Hepatocyte (in vitro differentiated cells): ENCODE measurements around the gene ZP2. TPM values are rescaled to one million over a fixed set of nuclear protein-coding genes. Genes with fewer than 3 reads are reported as not detected.

Experiments
- DNase-seq: peaks from one replicate; pipeline ENCODE4 v3.0.0-alpha.2; 2016; ENCODE audit warnings: low spot score
- H2AFZ ChIP-seq: fragments of 200-600 bp; sonication (generic); 2 replicates; pipeline ENCODE4 v1.6.0; 2016; ENCODE audit warnings: antibody characterized with exemption, mild to moderate bottlenecking
- H3K27ac ChIP-seq: fragments of 200-600 bp; sonication (generic); 2 replicates; pipeline ENCODE4 v1.5.1; 2016; ENCODE audit warnings: mild to moderate bottlenecking
- H3K27me3 ChIP-seq: fragments of 200-600 bp; sonication (generic); 2 replicates; pipeline ENCODE4 v1.6.1; 2016
- H3K36me3 ChIP-seq: fragments of 200-600 bp; sonication (generic); replicated peaks from 2 replicates; pipeline ENCODE4 v1.5.1; 2016; ENCODE audit warnings: low read depth; ENCODE audit not compliant: insufficient read depth
- H3K4me1 ChIP-seq: fragments of 200-600 bp; sonication (generic); 2 replicates; pipeline ENCODE4 v1.5.1; 2016; ENCODE audit warnings: mild to moderate bottlenecking, moderate library complexity; ENCODE audit not compliant: insufficient read depth
- H3K4me2 ChIP-seq: fragments of 200-600 bp; sonication (generic); 2 replicates; pipeline ENCODE4 v1.6.0; 2016
- H3K4me3 ChIP-seq: fragments of 200-600 bp; sonication (generic); 2 replicates; pipeline ENCODE4 v1.5.1; 2016; ENCODE audit warnings: mild to moderate bottlenecking
- H3K79me2 ChIP-seq: fragments of 200-600 bp; sonication (generic); 2 replicates; pipeline ENCODE4 v1.6.0; 2017; ENCODE audit warnings: mild to moderate bottlenecking
- H3K9me2 ChIP-seq: fragments of 200-600 bp; sonication (generic); replicated peaks from 2 replicates; pipeline ENCODE4 v1.6.0; 2017; ENCODE audit warnings: mild to moderate bottlenecking; ENCODE audit not compliant: insufficient read depth
- H3K9me3 ChIP-seq: fragments of 200-600 bp; sonication (generic); 2 replicates; pipeline ENCODE4 v1.5.1; 2016; ENCODE audit warnings: low read depth, mild to moderate bottlenecking
- H4K20me1 ChIP-seq: fragments of 200-600 bp; sonication (generic); 2 replicates; pipeline ENCODE4 v1.6.0; 2016; ENCODE audit warnings: mild to moderate bottlenecking; ENCODE audit not compliant: insufficient read depth, poor library complexity, severe bottlenecking
- CTCF ChIP-seq: fragments of 200-600 bp; sonication (generic); IDR thresholded peaks from 2 replicates; pipeline ENCODE4 v1.5.1; 2016; ENCODE audit warnings: antibody characterized with exemption, mild to moderate bottlenecking; ENCODE audit not compliant: poor library complexity
- EZH2 ChIP-seq: fragments of 200-600 bp; sonication (generic); IDR thresholded peaks from 2 replicates; pipeline ENCODE4 v1.6.1; 2016; ENCODE audit warnings: antibody characterized with exemption, mild to moderate bottlenecking, borderline replicate concordance
- EZH2phosphoT487 ChIP-seq: fragments of 200-600 bp; sonication (generic); IDR thresholded peaks from one replicate; pipeline ENCODE4 v1.6.1; 2018; ENCODE audit warnings: antibody characterized with exemption, mild to moderate bottlenecking, low read depth, moderate library complexity; ENCODE audit not compliant: unreplicated experiment, severe bottlenecking
- WGBS: methylation state at CpG from one replicate; pipeline ENCODE4 v1.1.6; 2016; ENCODE audit warnings: low lambda C conversion rate; ENCODE audit errors: missing lambda C conversion rate; 5-methylcytosine and 5-hydroxymethylcytosine counted together
- polyA plus RNA-seq: library from polyadenylated mRNA; unstranded; fragments of >200 nt; fragmentation: Nextera tagmentation; extraction: Ambion mirVana; gene quantifications from 2 replicates; pipeline ENCODE4 v1.2.1, GENCODE V29; 2016
- total RNA-seq: library from RNA; depleted of rRNA; stranded (reverse); fragments of >200 nt; gene quantifications from 2 replicates; pipeline ENCODE4 v1.2.3, GENCODE V29; 2014

ZP2 gene
- total and polyA plus RNA-seq, 2 experiments from 2014 or later, result 0.20 TPM; not detected in 1

DNA sequence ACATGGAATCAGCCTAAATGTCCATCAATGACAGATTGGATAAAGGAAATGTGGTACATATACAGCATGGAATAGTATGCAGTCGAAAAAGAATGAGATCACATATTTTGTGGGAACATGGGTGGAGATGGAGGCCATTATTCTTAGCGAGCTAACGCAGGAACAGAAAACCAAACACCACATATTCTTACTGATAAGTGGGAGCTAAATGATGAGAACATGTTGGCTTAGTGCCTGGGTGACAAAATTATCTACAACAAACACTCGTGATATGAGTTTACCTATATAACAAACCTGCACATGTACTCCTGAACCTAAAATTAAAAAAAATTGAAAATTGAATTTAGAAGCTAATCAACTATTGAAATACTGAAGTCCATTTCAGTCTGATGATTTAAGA, 28.3 kb upstream of the ZP2 start:
- Histone ChIP-seq H3K9me2 (no peaks in the 10 kb centered on the region), H3K27ac (no peak overlapping the region), H3K9me3 (no peaks in the 10 kb centered on the region), H3K27me3 (no peaks in the 10 kb centered on the region), H3K4me3 (no peak overlapping the region), H3K4me2 (no peak overlapping the region), H3K4me1 (peaks cover 5% of the 10 kb centered on the region), H3K36me3 (no peaks in the 10 kb centered on the region), H2AFZ (no peak overlapping the region), H4K20me1 (peaks cover 3% of the 10 kb centered on the region), H3K79me2 (peaks cover 52% of the 10 kb centered on the region)
- WGBS, result 77% methylated on average over 4 of the region's 4 CpGs
- no peak for TF ChIP-seq CTCF
- no peak for DNase-seq

DNA sequence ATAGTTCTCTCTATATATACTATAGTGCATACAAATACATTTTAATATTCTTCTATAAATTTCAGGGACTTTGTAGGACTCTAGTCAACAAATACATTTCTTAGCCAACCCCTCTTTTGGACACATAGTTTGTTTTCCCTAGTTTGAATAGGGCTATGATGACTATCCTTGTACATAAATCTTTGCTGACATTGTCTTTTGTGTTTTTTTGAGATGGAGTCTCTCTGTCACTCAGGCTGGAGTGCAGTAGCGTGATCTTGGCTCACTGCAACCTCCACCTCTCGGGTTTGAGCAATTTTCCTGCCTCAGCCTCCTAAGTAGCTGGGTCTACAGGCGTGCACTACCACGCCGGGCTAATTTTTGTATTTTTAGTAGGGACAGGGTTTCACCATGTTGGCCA, 25.5 kb upstream of the ZP2 start:
- Histone ChIP-seq H3K4me2 (peak overlapping the region; percentile 70), H3K4me3 (no peak overlapping the region), H3K9me3 (no peaks in the 10 kb centered on the region), H3K79me2 (peaks cover 59% of the 10 kb centered on the region), H4K20me1 (peaks cover 2% of the 10 kb centered on the region), H3K27me3 (no peaks in the 10 kb centered on the region), H2AFZ (no peak overlapping the region), H3K9me2 (no peaks in the 10 kb centered on the region), H3K4me1 (no peaks in the 10 kb centered on the region), H3K36me3 (no peaks in the 10 kb centered on the region), H3K27ac (no peak overlapping the region)
- WGBS, result 95% methylated on average over 5 of the region's 5 CpGs
- TF ChIP-seq EZH2 (no peak), EZH2phosphoT487 (no peak), CTCF (no peak)
- DNase-seq, result no peak

GRCh38 chr16:21235199-21235585, 23.8 kb upstream of the ZP2 start:
- H3K9me3 ChIP-seq, result no peaks in the 10 kb centered on the region
- H3K4me1 ChIP-seq, result no peaks in the 10 kb centered on the region
- H3K79me2 ChIP-seq, result peaks cover 49% of the 10 kb centered on the region
- no peaks in the 10 kb centered on the region for H3K9me2 ChIP-seq
- H3K4me3 ChIP-seq, result no peak overlapping the region
- H2AFZ ChIP-seq, result no peak overlapping the region
- H3K27ac ChIP-seq, result peak overlapping the region; percentile 89
- no peak for DNase-seq
- H3K27me3 ChIP-seq, result no peaks in the 10 kb centered on the region
- peak overlapping the region; percentile 70 for H3K4me2 ChIP-seq
- no peaks in the 10 kb centered on the region for H3K36me3 ChIP-seq
- no peaks in the 10 kb centered on the region for H4K20me1 ChIP-seq
- 77% methylated on average over 3 of the region's 3 CpGs for WGBS
- TF ChIP-seq CTCF (no peak), EZH2phosphoT487 (no peak), EZH2 (no peak)

DNA sequence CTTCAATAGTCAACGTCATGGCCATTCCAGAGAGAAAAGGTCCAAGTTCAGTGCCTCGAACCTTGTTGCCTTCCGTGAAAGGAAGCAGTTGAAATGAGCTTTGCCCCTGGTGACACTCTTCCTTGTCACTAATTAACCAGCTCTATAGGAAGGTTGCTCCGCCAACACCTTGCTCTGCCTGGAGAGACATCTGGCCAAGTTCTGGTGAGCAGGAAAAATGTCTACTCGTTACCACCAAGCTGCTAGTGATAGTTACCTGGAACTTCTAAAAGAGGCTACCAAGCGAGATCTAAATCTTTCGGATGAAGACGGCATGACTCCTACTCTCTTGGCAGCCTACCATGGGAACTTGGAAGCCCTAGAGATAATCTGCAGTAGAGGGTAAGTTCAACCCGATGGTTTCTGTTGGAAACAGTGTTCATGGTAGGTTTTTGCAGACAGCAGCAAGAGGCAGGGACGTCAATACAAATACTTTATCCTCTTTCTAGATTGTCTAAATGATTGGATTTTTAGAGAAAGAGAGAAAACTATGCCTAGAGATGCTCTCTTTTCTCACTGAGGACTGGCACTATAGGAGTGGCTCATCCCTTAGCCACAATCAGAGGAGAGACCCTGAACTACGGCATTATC, 22.3 kb upstream of the ZP2 start, which contains the start of gene ANKS4B:
Gene ANKS4B (plus strand): TSS at position 179 of the 630 bp plus-strand sequence. CDS start 39 bp downstream, at position 218.
- peak within 1 kb of the TSS; percentile 89 for H3K27ac ChIP-seq

More for the DNA sequence above, 22.3 kb upstream of the ZP2 start, which contains the start of gene ANKS4B:
- no peak within 1 kb of the TSS for H2AFZ ChIP-seq
- no peak for TF ChIP-seq EZH2
- peak within 1 kb of the TSS; percentile 70 for H3K4me2 ChIP-seq
- peak; percentile 74 for DNase-seq
- H3K4me3 ChIP-seq, result peak within 1 kb of the TSS; percentile 8
- H3K36me3 ChIP-seq, result no peaks in the 10 kb centered on the region
- no peaks in the 10 kb centered on the region for H4K20me1 ChIP-seq
- H3K79me2 ChIP-seq, result peaks cover 47% of the 10 kb centered on the region
- WGBS, result 71% methylated on average over 11 of the region's 11 CpGs
- H3K9me3 ChIP-seq, result no peaks in the 10 kb centered on the region
- no peaks in the 10 kb centered on the region for H3K4me1 ChIP-seq
- H3K27me3 ChIP-seq, result no peaks in the 10 kb centered on the region
- H3K9me2 ChIP-seq, result no peaks in the 10 kb centered on the region
